ENCODE measurements around the gene COX7A2.
A peak's percentile ranks its signal among the peaks of the same experiment; 100 is the strongest.

Gene COX7A2

GRCh38 chr6:75243333-75244062 lies at the start of gene COX7A2:
Gene COX7A2, minus strand, starts transcription at chr6:75243801. Its CDS starts 67 bp downstream, at chr6:75243734.
- DNase-seq (ENCODE audit: low read depth): peak; percentile 90
- TF ChIP-seq, protein P1, sequence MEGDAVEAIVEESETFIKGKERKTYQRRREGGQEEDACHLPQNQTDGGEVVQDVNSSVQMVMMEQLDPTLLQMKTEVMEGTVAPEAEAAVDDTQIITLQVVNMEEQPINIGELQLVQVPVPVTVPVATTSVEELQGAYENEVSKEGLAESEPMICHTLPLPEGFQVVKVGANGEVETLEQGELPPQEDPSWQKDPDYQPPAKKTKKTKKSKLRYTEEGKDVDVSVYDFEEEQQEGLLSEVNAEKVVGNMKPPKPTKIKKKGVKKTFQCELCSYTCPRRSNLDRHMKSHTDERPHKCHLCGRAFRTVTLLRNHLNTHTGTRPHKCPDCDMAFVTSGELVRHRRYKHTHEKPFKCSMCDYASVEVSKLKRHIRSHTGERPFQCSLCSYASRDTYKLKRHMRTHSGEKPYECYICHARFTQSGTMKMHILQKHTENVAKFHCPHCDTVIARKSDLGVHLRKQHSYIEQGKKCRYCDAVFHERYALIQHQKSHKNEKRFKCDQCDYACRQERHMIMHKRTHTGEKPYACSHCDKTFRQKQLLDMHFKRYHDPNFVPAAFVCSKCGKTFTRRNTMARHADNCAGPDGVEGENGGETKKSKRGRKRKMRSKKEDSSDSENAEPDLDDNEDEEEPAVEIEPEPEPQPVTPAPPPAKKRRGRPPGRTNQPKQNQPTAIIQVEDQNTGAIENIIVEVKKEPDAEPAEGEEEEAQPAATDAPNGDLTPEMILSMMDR (IDR thresholded peaks at IDR 0.05; ENCODE audit: control insufficient read depth, extremely low read depth, insufficient read depth): no peak
- H3K4me3 ChIP-seq (ENCODE audit: low read depth, low read length): peak within 1 kb of the TSS; percentile 90

DNA sequence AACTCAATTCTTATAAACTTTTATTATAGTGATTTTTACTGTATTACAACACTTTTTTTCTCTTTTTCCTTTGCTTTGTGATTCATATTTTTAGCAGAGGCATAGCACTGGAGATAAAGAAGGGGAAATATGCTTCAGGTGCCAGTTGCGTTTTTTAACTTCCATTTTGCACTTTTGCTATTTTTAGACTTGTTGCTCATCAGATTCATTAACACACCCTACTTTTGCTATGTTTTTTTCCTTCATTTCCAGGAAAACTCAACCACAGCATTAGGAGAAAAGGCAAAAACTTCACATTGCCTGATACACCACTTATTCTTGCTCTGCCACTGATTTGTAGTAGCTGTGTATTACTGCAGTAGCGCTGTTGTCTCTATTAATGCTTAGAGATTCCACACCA lies 49.0 kb upstream of the COX7A2 start:
- TF ChIP-seq, protein P1 (IDR thresholded peaks at IDR 0.05; ENCODE audit: control insufficient read depth, extremely low read depth, insufficient read depth): no peak
- no peak overlapping the region for H3K4me3 ChIP-seq (ENCODE audit: low read depth, low read length)
- no peak for DNase-seq (ENCODE audit: low read depth)

GRCh38 chr6:75291744-75292143 lies 48.1 kb upstream of the COX7A2 start:
- DNase-seq (ENCODE audit: low read depth): no peak
- TF ChIP-seq, protein P1 (IDR thresholded peaks at IDR 0.05; ENCODE audit: control insufficient read depth, extremely low read depth, insufficient read depth): no peak
- no peak overlapping the region for H3K4me3 ChIP-seq (ENCODE audit: low read depth, low read length)

DNA sequence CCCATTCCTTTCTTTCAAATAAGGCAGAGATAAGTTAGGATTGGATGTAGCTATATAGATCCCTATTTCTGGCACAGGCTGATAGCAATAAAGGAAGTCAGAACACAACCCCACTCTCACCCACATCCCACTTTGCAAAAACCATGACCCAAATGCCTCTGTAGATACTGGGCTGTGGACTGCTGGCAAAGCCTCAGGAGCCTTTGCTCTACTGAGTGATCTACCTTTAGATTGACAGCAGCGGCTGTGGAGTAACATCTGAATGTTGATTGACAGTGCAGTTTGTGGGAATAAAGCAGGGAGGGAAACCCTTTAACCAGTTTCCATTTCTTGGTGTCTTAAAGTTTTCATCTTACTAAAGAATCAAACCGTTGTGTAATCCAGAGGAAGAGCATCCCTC lies 47.7 kb upstream of the COX7A2 start:
- no peak overlapping the region for H3K4me3 ChIP-seq (ENCODE audit: low read depth, low read length)
- TF ChIP-seq, protein P1 (IDR thresholded peaks at IDR 0.05; ENCODE audit: control insufficient read depth, extremely low read depth, insufficient read depth): no peak
- no peak for DNase-seq (ENCODE audit: low read depth)

DNA sequence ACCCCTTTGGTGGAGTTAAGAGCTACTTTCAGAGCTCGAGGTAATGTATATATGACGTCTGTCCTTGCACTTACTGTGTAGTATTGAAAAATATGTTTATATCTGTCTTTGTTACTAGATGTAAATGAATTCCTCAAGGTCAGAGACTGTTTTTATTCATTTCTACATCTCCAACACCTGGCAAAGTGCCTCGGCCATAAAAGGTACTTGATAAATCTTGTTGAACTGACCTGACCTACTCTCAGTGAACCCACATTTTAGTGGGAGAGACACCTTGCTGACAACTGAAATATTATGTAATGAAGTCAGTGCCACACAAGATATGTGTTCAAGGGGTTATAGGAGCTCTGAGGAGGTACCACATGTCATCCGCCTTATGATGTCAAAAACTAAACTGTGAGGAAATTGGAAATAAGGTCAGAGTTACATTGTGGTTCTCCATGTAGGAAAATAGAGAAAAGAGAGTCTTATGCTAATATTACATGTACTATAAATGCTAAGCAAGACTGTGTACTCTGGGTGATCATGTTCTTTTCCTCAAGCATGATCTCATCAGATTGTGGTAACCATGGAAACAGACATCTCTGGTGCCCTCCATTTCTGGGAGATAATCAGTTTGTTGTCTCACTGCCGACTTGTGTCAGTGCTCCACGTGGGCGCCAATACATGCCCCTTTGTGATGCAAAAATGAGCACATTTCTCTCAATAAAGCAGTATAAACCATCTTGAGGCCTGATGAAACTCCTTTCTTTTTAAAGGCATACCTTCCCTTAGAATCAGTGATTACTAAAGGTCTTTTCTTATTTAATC lies 46.7 kb upstream of the COX7A2 start:
- TF ChIP-seq, protein P1 (IDR thresholded peaks at IDR 0.05; ENCODE audit: control insufficient read depth, extremely low read depth, insufficient read depth): no peak
- DNase-seq (ENCODE audit: low read depth): no peak
- no peak overlapping the region for H3K4me3 ChIP-seq (ENCODE audit: low read depth, low read length)

DNA sequence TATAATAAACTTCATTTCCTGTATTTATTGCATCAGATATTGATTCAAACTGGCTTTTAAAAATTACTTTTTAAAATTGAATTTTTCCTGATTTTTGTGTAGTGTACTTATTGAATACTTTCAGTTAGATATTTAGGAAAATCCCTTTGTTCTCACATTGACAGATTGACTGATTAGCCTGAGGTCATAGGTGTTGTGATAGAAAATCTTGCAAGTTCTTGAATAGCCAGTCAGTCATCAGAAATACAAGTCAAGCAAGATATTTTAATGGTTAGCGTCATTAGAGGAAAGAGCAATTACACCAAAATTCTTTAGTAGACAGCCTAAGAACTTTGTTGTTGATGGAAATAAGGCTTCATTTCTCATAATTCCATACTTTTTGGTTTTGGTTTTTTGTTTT lies 44.4 kb upstream of the COX7A2 start:
- no peak overlapping the region for H3K4me3 ChIP-seq (ENCODE audit: low read depth, low read length)
- no peak for DNase-seq (ENCODE audit: low read depth)
- TF ChIP-seq, protein P1 (IDR thresholded peaks at IDR 0.05; ENCODE audit: control insufficient read depth, extremely low read depth, insufficient read depth): no peak

Measured in LNCaP clone FGC (cell line).